Measurements from ENCODE around the gene ABCA7.

Gene ABCA7

DNA sequence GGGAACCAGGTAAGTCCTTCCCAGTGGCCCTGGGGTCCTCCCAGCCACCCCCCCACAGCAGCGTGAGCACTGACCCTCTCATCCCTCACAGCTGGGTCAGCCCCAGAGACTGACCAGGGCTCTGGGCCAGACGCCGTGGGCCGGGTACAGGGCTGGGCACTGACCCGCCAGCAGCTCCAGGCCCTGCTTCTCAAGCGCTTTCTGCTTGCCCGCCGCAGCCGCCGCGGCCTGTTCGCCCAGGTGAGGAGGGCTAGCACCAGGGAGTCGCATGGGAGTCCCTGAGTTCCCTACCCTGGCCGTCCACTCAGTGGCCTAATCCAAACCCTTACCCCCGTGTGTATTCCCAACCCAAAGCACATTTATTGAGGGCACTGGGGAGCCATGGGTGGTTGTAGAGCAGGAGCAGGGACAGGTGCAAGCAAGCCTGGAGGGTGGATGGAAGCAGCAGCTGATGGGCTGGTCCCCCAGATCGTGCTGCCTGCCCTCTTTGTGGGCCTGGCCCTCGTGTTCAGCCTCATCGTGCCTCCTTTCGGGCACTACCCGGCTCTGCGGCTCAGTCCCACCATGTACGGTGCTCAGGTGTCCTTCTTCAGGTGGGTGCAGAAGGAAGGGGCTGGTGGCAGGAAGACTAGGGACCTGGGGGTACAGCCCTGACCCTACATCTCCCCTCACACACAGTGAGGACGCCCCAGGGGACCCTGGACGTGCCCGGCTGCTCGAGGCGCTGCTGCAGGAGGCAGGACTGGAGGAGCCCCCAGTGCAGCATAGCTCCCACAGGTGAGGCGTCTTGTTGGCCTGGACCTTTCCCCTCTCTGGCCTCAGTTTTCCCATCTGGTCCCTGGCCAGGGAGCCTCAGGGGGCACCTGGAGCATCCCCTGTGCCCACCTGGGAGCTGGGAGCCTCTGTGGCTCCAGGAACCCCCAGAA is 14.5 kb downstream of the ABCA7 start:
- Histone ChIP-seq H3K27ac (ENCODE audit: low read depth, low read length) (no peak overlapping the region), H3K4me3 (ENCODE audit: low read length) (no peak overlapping the region), H3K36me3 (ENCODE audit: control insufficient read depth, insufficient read depth, low read length) (no peaks in the 10 kb centered on the region), H3K9ac (ENCODE audit: low read length) (no peak overlapping the region), H3K27me3 (ENCODE audit: control insufficient read depth, insufficient read depth, low read length) (no peaks in the 10 kb centered on the region), H3K4me1 (ENCODE audit: control insufficient read depth, insufficient read depth, low read length) (no peaks in the 10 kb centered on the region)

DNA sequence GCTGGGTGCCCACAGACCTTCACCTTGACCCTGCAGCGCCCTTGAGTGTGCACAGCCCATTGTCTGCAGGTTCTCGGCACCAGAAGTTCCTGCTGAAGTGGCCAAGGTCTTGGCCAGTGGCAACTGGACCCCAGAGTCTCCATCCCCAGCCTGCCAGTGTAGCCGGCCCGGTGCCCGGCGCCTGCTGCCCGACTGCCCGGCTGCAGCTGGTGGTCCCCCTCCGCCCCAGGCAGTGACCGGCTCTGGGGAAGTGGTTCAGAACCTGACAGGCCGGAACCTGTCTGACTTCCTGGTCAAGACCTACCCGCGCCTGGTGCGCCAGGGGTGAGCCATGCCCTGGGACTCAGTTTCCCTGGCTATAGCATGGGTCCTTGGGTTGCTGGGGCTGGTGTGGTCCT is 15.1 kb downstream of the ABCA7 start:
- H3K27ac ChIP-seq (ENCODE audit: low read depth, low read length) = no peak overlapping the region
- H3K9ac ChIP-seq (ENCODE audit: low read length) = no peak overlapping the region
- H3K36me3 ChIP-seq (ENCODE audit: control insufficient read depth, insufficient read depth, low read length) = no peaks in the 10 kb centered on the region
- no peaks in the 10 kb centered on the region for H3K27me3 ChIP-seq (ENCODE audit: control insufficient read depth, insufficient read depth, low read length)
- H3K4me1 ChIP-seq (ENCODE audit: control insufficient read depth, insufficient read depth, low read length) = no peaks in the 10 kb centered on the region
- H3K4me3 ChIP-seq (ENCODE audit: low read length) = no peak overlapping the region

DNA sequence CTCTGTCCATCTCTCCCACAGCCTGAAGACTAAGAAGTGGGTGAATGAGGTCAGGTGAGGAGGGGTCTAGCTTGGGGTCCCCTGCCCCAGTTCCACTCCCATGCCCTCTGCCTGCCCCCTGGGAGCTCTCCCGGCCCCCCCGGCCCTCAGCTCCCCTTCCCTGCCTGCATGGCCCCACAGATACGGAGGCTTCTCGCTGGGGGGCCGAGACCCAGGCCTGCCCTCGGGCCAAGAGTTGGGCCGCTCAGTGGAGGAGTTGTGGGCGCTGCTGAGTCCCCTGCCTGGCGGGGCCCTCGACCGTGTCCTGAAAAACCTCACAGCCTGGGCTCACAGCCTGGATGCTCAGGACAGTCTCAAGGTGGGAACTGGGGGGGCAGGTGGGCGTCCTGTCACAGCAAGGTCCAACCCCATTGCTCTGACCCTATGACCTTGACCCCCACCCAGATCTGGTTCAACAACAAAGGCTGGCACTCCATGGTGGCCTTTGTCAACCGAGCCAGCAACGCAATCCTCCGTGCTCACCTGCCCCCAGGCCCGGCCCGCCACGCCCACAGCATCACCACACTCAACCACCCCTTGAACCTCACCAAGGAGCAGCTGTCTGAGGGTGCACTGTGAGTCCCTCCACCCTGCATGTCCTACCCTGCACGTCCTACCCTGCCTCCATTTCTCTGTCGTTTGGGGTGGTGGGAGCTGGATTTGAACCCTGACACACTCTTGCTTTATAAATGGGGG is 16.1 kb downstream of the ABCA7 start:
- Histone ChIP-seq H3K4me3 (ENCODE audit: low read length) (no peak overlapping the region), H3K27me3 (ENCODE audit: control insufficient read depth, insufficient read depth, low read length) (no peaks in the 10 kb centered on the region), H3K4me1 (ENCODE audit: control insufficient read depth, insufficient read depth, low read length) (no peaks in the 10 kb centered on the region), H3K36me3 (ENCODE audit: control insufficient read depth, insufficient read depth, low read length) (no peaks in the 10 kb centered on the region), H3K9ac (ENCODE audit: low read length) (no peak overlapping the region), H3K27ac (ENCODE audit: low read depth, low read length) (no peak overlapping the region)

DNA sequence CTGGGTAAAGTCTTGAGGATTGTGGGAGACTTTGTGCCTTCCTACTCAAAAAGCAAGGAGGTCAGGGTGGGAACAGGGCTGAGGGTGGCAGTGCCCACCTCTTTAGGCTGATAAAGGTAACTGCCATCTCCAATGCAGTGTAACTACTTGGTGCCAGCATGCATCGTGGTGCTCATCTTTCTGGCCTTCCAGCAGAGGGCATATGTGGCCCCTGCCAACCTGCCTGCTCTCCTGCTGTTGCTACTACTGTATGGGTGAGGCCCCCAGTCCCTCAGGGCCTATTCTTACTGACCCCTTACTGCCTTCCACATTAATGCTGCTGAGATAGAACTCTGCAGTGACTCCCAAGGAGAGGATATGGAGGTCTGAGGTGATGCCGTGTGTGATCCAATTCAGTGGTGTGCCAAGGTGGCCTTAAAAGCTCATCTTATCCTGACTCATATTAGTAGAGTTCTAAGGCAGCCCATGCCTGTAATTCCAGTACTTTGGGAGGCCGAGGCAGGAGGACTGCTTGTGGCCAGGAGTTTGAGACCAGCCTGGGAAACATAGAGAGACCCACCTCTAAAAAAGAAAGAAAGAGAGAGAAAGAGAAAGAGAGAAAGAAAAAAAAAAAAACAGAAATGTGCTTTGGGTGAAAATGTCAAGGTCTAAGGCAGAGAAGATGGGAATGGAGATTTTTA is 17.4 kb downstream of the ABCA7 start:
- no peaks in the 10 kb centered on the region for H3K27me3 ChIP-seq (ENCODE audit: control insufficient read depth, insufficient read depth, low read length)
- no peak overlapping the region for H3K27ac ChIP-seq (ENCODE audit: low read depth, low read length)
- no peak overlapping the region for H3K9ac ChIP-seq (ENCODE audit: low read length)
- no peaks in the 10 kb centered on the region for H3K36me3 ChIP-seq (ENCODE audit: control insufficient read depth, insufficient read depth, low read length)
- no peak overlapping the region for H3K4me3 ChIP-seq (ENCODE audit: low read length)
- H3K4me1 ChIP-seq (ENCODE audit: control insufficient read depth, insufficient read depth, low read length) = no peaks in the 10 kb centered on the region

DNA sequence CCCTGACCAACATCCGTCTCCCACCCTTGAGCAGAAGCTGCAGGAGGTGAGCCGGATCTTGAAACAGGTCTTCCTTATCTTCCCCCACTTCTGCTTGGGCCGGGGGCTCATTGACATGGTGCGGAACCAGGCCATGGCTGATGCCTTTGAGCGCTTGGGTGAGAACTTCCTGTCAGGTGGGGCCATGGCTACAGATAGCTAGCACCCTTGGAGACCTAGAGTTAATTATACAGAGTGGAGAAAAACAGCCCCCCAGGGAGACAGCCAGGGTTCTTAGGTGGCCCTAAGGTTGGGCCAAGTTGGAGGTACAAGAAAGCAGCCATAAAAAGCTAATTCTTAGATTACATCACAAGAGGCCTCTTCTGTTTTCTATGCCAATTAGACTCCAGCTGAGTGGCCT is 18.2 kb downstream of the ABCA7 start:
- Histone ChIP-seq H3K36me3 (ENCODE audit: control insufficient read depth, insufficient read depth, low read length) (no peaks in the 10 kb centered on the region), H3K9ac (ENCODE audit: low read length) (no peak overlapping the region), H3K4me1 (ENCODE audit: control insufficient read depth, insufficient read depth, low read length) (no peaks in the 10 kb centered on the region), H3K27me3 (ENCODE audit: control insufficient read depth, insufficient read depth, low read length) (no peaks in the 10 kb centered on the region), H3K4me3 (ENCODE audit: low read length) (no peak overlapping the region), H3K27ac (ENCODE audit: low read depth, low read length) (no peak overlapping the region)

GRCh38 chr19:1060689-1061088 is 20.8 kb downstream of the ABCA7 start:
- Histone ChIP-seq H3K27me3 (ENCODE audit: control insufficient read depth, insufficient read depth, low read length) (peaks cover 3% of the 10 kb centered on the region), H3K36me3 (ENCODE audit: control insufficient read depth, insufficient read depth, low read length) (no peaks in the 10 kb centered on the region), H3K27ac (ENCODE audit: low read depth, low read length) (no peak overlapping the region), H3K9ac (ENCODE audit: low read length) (no peak overlapping the region), H3K4me1 (ENCODE audit: control insufficient read depth, insufficient read depth, low read length) (no peaks in the 10 kb centered on the region), H3K4me3 (ENCODE audit: low read length) (no peak overlapping the region)

DNA sequence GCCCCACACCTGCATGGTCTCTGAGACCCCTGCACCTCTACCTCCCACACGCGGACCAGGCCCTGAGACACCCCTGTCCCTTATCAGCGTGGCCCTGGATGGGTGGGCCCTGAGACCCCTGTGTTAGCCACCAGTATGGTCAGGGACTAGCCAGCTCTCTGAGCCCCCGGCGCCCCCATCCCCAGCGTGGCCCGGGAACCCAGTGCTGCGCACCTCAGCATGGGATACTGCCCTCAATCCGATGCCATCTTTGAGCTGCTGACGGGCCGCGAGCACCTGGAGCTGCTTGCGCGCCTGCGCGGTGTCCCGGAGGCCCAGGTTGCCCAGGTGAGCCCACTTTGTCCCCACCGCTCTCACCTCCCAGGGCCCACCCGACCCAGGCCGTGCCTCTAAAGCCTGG is 22.1 kb downstream of the ABCA7 start:
- H3K9ac ChIP-seq (ENCODE audit: low read length) = no peak overlapping the region
- H3K4me1 ChIP-seq (ENCODE audit: control insufficient read depth, insufficient read depth, low read length) = no peaks in the 10 kb centered on the region
- peaks cover 6% of the 10 kb centered on the region for H3K27me3 ChIP-seq (ENCODE audit: control insufficient read depth, insufficient read depth, low read length)
- no peak overlapping the region for H3K27ac ChIP-seq (ENCODE audit: low read depth, low read length)
- no peaks in the 10 kb centered on the region for H3K36me3 ChIP-seq (ENCODE audit: control insufficient read depth, insufficient read depth, low read length)
- no peak overlapping the region for H3K4me3 ChIP-seq (ENCODE audit: low read length)

- H3K4me1 ChIP-seq (ENCODE audit: control insufficient read depth, insufficient read depth, low read length) = no peaks in the 10 kb centered on the region
- no peaks in the 10 kb centered on the region for H3K36me3 ChIP-seq (ENCODE audit: control insufficient read depth, insufficient read depth, low read length)
- H3K9ac ChIP-seq (ENCODE audit: low read length) = no peak overlapping the region
- peaks cover 10% of the 10 kb centered on the region for H3K27me3 ChIP-seq (ENCODE audit: control insufficient read depth, insufficient read depth, low read length)
- no peak overlapping the region for H3K4me3 ChIP-seq (ENCODE audit: low read length)
- H3K27ac ChIP-seq (ENCODE audit: low read depth, low read length) = no peak overlapping the region
Measured at GRCh38 chr19:1062387-1063029, 22.6 kb downstream of the ABCA7 start.

- Histone ChIP-seq H3K27me3 (ENCODE audit: control insufficient read depth, insufficient read depth, low read length) (peaks cover 12% of the 10 kb centered on the region), H3K4me1 (ENCODE audit: control insufficient read depth, insufficient read depth, low read length) (no peaks in the 10 kb centered on the region), H3K4me3 (ENCODE audit: low read length) (no peak overlapping the region), H3K36me3 (ENCODE audit: control insufficient read depth, insufficient read depth, low read length) (no peaks in the 10 kb centered on the region), H3K27ac (ENCODE audit: low read depth, low read length) (no peak overlapping the region), H3K9ac (ENCODE audit: low read length) (no peak overlapping the region)
Measured at GRCh38 chr19:1063030-1063908, 23.4 kb downstream of the ABCA7 start.

DNA sequence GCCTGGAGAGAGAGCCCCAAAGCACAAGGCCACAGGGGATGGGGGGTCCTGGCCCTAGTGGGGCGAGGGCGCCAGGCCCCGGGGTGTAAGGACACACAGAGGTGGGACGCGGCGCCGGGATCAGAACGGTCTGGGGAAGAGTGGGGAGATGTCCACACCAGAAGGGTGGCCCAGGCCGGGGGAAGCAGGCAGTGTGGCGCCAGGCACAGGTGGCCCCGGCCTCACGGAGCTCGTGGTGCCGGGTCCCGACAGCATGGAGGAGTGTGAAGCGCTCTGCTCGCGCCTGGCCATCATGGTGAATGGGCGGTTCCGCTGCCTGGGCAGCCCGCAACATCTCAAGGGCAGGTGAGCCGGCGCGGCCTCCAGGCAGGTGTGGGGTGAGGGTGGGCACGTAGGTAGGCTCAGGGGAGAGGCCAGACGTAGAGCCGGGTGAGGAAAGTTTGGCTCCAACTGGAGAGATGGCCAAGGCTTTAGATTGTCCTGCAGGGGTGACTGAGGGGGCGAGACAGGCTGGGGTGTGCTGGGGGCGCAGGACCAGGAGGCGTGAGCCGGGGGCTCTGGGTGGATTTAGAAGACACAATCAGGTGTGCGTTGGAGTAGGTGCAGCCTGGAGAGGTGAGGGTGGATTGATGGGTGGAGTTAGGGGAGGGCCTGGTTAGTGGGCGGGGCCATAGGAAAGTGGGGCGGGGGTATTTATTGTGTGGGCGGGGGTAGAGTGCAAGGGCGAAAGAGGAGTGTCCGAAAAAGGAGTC is 24.2 kb downstream of the ABCA7 start:
- Histone ChIP-seq H3K27ac (ENCODE audit: low read depth, low read length) (no peak overlapping the region), H3K9ac (ENCODE audit: low read length) (no peak overlapping the region), H3K4me1 (ENCODE audit: control insufficient read depth, insufficient read depth, low read length) (no peaks in the 10 kb centered on the region), H3K4me3 (ENCODE audit: low read length) (no peak overlapping the region), H3K27me3 (ENCODE audit: control insufficient read depth, insufficient read depth, low read length) (peaks cover 12% of the 10 kb centered on the region), H3K36me3 (ENCODE audit: control insufficient read depth, insufficient read depth, low read length) (no peaks in the 10 kb centered on the region)
